Measurements from ENCODE around the gene IZUMO4. TPM values are rescaled to one million over a fixed set of nuclear protein-coding genes. Genes with fewer than 3 reads are reported as not detected.
A peak's percentile ranks its signal among the peaks of the same experiment; 100 is the strongest.
"Not testable (repeated sequence)": the region's sequence is repeated elsewhere in the genome, so short reads cannot be mapped to it uniquely, and the experiment has no call there.

Gene IZUMO4
- total RNA-seq, 6 experiments from 2014 or later = 0.68 to 1.9 (median 1.5) TPM

GRCh38 chr19:2087621-2088100, 9.1 kb upstream of the IZUMO4 start:
- Mint-ChIP-seq H3K4me1 (ENCODE audit: low read depth) (peaks cover 31% of the 10 kb centered on the region), H3K4me3 (no peak overlapping the region), H3K36me3 (ENCODE audit: low read depth) (peaks cover 4% of the 10 kb centered on the region), H3K27me3 (ENCODE audit: insufficient read depth) (peaks cover 8% of the 10 kb centered on the region), H3K27ac (no peak overlapping the region), H3K9me3 (no peaks in the 10 kb centered on the region)
- TF ChIP-seq, protein P1, sequence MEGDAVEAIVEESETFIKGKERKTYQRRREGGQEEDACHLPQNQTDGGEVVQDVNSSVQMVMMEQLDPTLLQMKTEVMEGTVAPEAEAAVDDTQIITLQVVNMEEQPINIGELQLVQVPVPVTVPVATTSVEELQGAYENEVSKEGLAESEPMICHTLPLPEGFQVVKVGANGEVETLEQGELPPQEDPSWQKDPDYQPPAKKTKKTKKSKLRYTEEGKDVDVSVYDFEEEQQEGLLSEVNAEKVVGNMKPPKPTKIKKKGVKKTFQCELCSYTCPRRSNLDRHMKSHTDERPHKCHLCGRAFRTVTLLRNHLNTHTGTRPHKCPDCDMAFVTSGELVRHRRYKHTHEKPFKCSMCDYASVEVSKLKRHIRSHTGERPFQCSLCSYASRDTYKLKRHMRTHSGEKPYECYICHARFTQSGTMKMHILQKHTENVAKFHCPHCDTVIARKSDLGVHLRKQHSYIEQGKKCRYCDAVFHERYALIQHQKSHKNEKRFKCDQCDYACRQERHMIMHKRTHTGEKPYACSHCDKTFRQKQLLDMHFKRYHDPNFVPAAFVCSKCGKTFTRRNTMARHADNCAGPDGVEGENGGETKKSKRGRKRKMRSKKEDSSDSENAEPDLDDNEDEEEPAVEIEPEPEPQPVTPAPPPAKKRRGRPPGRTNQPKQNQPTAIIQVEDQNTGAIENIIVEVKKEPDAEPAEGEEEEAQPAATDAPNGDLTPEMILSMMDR (IDR thresholded peaks at IDR 0.05) = no peak
- DNase-seq = no peak

- peaks cover 5% of the 10 kb centered on the region for H3K36me3 Mint-ChIP-seq (ENCODE audit: low read depth)
- H3K4me1 Mint-ChIP-seq (ENCODE audit: low read depth) = peaks cover 34% of the 10 kb centered on the region
- TF ChIP-seq, protein P1 (IDR thresholded peaks at IDR 0.05) = no peak
- peaks cover 8% of the 10 kb centered on the region for H3K27me3 Mint-ChIP-seq (ENCODE audit: insufficient read depth)
- peak overlapping the region; percentile 46 for H3K27ac Mint-ChIP-seq
- DNase-seq = no peak
- H3K9me3 Mint-ChIP-seq = no peaks in the 10 kb centered on the region
- H3K4me3 Mint-ChIP-seq = no peak overlapping the region
Measured at GRCh38 chr19:2089001-2089711, 7.6 kb upstream of the IZUMO4 start.

DNA sequence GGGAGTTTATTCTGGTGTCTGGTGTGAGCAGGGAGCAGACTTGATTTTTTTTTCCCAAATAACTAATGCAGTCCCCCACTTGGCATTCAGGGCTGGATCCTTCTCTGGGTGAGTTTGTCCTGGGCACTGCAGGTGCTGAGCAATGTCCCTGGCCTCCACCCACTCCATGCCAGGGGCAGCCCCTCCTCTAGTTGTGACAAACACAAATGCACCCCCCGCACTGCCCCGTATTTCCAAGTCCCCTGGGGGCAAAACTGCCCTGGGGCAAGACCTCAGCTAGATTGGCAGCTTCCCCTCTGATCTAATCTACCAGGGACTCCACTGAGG, 7.0 kb upstream of the IZUMO4 start:
- DNase-seq = no peak
- Mint-ChIP-seq H3K36me3 (ENCODE audit: low read depth) (peaks cover 11% of the 10 kb centered on the region), H3K4me1 (ENCODE audit: low read depth) (peaks cover 39% of the 10 kb centered on the region), H3K27ac (peak overlapping the region; percentile 46), H3K27me3 (ENCODE audit: insufficient read depth) (peaks cover 8% of the 10 kb centered on the region; the same call in 1 of the 2 replicates), H3K4me3 (no peak overlapping the region), H3K9me3 (no peaks in the 10 kb centered on the region)
- TF ChIP-seq, protein P1 (IDR thresholded peaks at IDR 0.05) = no peak

DNA sequence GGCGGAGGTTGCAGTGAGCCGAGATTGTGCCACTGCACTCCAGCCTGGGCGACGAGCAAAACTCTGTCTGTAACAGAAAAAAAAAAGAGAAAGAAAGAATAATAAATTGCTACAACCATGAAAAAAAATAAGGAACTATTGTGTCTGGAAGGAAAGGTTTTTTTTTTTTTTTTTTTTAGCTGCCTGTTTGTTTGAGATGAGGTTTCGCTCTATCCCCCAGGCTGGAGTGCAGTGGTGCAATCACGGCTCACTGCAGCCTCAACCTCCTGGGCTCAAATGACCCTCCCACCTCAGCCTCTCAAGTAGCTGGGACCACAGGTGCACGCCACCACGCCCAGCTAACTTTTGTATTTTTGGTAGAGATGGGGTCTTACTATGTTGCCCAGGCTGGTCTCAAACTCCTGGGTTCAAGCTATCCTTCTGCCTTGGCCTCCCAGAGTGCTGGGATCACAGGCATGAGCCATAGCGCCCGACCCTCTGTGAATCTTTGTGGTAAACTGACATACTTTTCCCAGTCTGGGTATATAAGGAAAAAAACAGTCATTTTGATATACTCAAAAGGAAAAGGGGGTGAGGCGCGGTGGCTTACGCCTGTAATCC, 4.7 kb upstream of the IZUMO4 start:
- not testable (repeated sequence) for H3K4me3 Mint-ChIP-seq, H3K9me3 Mint-ChIP-seq, DNase-seq
- peaks cover 42% of the 10 kb centered on the region for H3K4me1 Mint-ChIP-seq (ENCODE audit: low read depth)
- peak overlapping the region; percentile 36; the same call in 1 of the 2 replicates for H3K27ac Mint-ChIP-seq
- H3K27me3 Mint-ChIP-seq (ENCODE audit: insufficient read depth) = peaks cover 13% of the 10 kb centered on the region; the same call in 1 of the 2 replicates
- peaks cover 11% of the 10 kb centered on the region for H3K36me3 Mint-ChIP-seq (ENCODE audit: low read depth)

GRCh38 chr19:2096034-2096479, 658 bp upstream of the IZUMO4 start, which contains the start of gene MOB3A:
Gene MOB3A (minus strand): TSS chr19:2096326. CDS start chr19:2078560, 17,766 bp downstream.
- peaks cover 14% of the 10 kb centered on the region for H3K36me3 Mint-ChIP-seq (ENCODE audit: low read depth)
- H3K27ac Mint-ChIP-seq = peak within 1 kb of the TSS; percentile 88
- no peaks in the 10 kb centered on the region for H3K9me3 Mint-ChIP-seq
- H3K4me3 Mint-ChIP-seq = peak within 1 kb of the TSS; percentile 97
- TF ChIP-seq, protein P1 (IDR thresholded peaks at IDR 0.05) = peak; percentile 74
- peaks cover 8% of the 10 kb centered on the region; the same call in 1 of the 2 replicates for H3K27me3 Mint-ChIP-seq (ENCODE audit: insufficient read depth)
- H3K4me1 Mint-ChIP-seq (ENCODE audit: low read depth) = peaks cover 17% of the 10 kb centered on the region
- peak; percentile 83 for DNase-seq
